PFSK-1 (cell line): ENCODE results near the gene NRP1.

Experiments used
- FOXP2 ChIP-seq: optimal IDR thresholded peaks from 2 replicates; pipeline ENCODE3; 2011; ENCODE audit warnings: borderline replicate concordance, control low read depth, inconsistent platforms; ENCODE audit not compliant: insufficient read depth; ENCODE audit errors: extremely low read length, extremely low read depth
- POLR2AphosphoS5 ChIP-seq: IDR thresholded peaks from 2 replicates; pipeline ENCODE4 v1.6.1; 2012; ENCODE audit warnings: low read depth, mild to moderate bottlenecking, control low read depth, low read length, moderate library complexity
- REST ChIP-seq, 2 experiments: IDR thresholded peaks; 2 replicates each; pipeline versions ENCODE4 v1.6.1 to v1.8.0; 2011 to 2012; ENCODE audit warnings: low read depth in 2 of 2, low read length in 2 of 2, control low read depth in 1 of 2, inconsistent platforms in 1 of 2, mild to moderate bottlenecking in 1 of 2, moderate library complexity in 1 of 2; ENCODE audit not compliant: insufficient read depth in 1 of 2
- SIN3A ChIP-seq: IDR thresholded peaks from 2 replicates; pipeline ENCODE4 v1.6.1; 2012; ENCODE audit warnings: mild to moderate bottlenecking, low read length, moderate library complexity, borderline replicate concordance; ENCODE audit not compliant: insufficient read depth
- TAF1 ChIP-seq: IDR thresholded peaks from 2 replicates; pipeline ENCODE4 v1.6.1; 2012; ENCODE audit warnings: low read length, control low read depth, borderline replicate concordance; ENCODE audit not compliant: insufficient read depth

Gene NRP1

GRCh38 chr10:33331379-33331694, 3.1 kb downstream of the NRP1 start:
- TF ChIP-seq REST (IDR thresholded peaks at IDR 0.05; ENCODE audit: insufficient read depth in 1 of 2, low read depth in 2 of 2, low read length in 2 of 2) (no peak), FOXP2 (no peak), TAF1 (no peak), POLR2AphosphoS5 (no peak), SIN3A (no peak)

- TF ChIP-seq POLR2AphosphoS5 = no peak
- TF ChIP-seq REST (IDR thresholded peaks at IDR 0.05; ENCODE audit: insufficient read depth in 1 of 2, low read depth in 2 of 2, low read length in 2 of 2) = no peak
- no peak for TF ChIP-seq TAF1
- no peak for TF ChIP-seq SIN3A
- no peak for TF ChIP-seq FOXP2
Observed at GRCh38 chr10:33330543-33331378, 3.7 kb downstream of the NRP1 start.

GRCh38 chr10:33329178-33329577, 5.3 kb downstream of the NRP1 start:
- TF ChIP-seq POLR2AphosphoS5 (no peak), FOXP2 (no peak), REST (IDR thresholded peaks at IDR 0.05; ENCODE audit: insufficient read depth in 1 of 2, low read depth in 2 of 2, low read length in 2 of 2) (no peak), TAF1 (no peak), SIN3A (no peak)

DNA sequence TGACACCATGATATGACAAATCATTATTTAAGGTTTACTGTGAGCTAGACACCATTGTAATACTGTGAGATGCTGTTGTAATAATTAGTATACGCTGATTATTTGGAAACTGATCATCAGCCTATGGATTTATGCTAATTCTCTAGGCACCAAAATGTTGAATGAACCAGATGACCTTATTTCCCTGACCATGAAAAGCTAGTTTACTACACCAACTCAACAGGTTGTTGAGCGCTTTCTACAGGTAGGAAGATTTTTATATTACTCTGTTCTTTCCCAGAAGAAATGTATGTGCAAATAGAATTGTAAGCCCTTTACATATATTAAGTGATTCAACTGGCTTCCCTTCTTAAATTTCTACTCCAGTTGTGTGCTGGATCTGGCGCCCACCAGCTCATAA, 6.2 kb downstream of the NRP1 start:
- no peak for TF ChIP-seq POLR2AphosphoS5
- no peak for TF ChIP-seq REST (IDR thresholded peaks at IDR 0.05; ENCODE audit: insufficient read depth in 1 of 2, low read depth in 2 of 2, low read length in 2 of 2)
- TF ChIP-seq FOXP2 = no peak
- no peak for TF ChIP-seq SIN3A
- no peak for TF ChIP-seq TAF1

- no peak for TF ChIP-seq FOXP2
- TF ChIP-seq REST (IDR thresholded peaks at IDR 0.05; ENCODE audit: insufficient read depth in 1 of 2, low read depth in 2 of 2, low read length in 2 of 2) = no peak
- TF ChIP-seq POLR2AphosphoS5 = no peak
- no peak for TF ChIP-seq SIN3A
- no peak for TF ChIP-seq TAF1
Observed at GRCh38 chr10:33327751-33328150, 6.7 kb downstream of the NRP1 start.
